GM18861 (cell line): ENCODE results near the gene ZNF426.
A peak's percentile ranks its signal among the peaks of the same experiment; 100 is the strongest.
"Not testable (repeated sequence)": the region's sequence is repeated elsewhere in the genome, so short reads cannot be mapped to it uniquely, and the experiment has no call there.

Source experiments
- ATAC-seq: cut with Tn5 transposase; IDR thresholded peaks from one replicate; pipeline ENCODE4 v1.9.1; 2021; ENCODE audit not compliant: unreplicated experiment

The ZNF426 gene

DNA sequence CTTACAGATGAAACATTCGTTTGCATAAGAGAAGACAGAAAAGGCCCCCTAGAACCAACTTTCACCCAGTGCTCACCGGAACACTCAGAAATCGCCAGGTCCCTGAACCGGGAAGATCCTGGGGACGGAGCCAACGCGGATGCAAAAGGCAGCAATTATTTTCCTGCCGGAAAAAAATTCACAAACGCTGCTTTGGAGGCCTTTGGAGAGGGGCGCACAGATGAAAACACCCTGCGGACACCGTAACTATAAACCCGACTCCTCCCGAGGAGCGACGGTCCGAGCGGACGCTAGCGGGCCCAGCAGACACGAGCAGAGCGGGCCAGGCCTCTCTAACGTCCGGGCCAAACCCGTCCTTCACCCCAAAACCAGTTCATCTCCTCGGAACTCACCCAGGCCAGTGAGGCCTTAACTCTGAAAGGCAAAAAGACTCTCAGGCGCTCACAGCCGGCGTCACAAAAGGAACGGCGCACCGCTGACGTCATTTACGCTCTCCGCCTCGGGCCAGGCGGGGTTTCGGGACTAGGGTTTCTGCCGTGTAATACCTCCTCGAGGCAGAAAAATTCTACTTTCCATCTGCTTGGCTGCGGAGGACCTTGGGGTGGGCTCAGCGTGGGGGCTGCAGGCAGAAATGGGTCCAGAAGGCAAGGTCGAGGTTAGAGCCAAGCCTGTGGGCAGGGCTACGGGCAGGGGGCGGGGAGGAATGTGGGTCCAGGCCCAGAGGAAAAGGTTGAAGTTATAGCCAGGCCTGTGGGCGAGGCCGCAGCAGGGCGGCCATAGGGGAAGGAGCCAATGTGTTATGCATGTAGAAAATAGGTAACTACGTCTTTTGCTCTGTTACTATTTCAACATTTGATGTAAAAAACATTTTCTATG lies at the start of gene ZNF426:
ZNF426 (minus strand) TSS at position 463 of the 876 bp plus-strand sequence. CDS start 2,413 bp downstream, outside the sequence.
- ATAC-seq = peak; percentile 64

DNA sequence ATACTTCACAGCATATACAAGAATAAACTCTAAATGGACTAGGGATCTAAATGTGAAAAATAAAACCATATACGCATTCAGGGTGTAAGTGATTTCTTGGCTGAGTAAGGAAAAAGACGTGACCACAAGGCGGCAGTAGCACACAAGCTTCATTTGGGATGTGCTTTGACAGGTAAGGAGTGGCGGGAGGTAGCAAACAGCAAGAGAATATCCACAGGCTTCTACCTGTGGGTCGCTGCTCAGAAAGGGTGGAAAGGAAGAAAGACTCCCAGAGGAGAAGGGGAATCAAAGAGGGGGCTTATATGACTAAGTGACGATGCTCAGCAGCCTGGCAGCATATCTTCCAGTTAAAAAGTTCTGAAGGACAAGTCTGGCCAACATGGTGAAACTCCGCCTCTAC lies 48.3 kb upstream of the ZNF426 start:
- ATAC-seq = no peak

DNA sequence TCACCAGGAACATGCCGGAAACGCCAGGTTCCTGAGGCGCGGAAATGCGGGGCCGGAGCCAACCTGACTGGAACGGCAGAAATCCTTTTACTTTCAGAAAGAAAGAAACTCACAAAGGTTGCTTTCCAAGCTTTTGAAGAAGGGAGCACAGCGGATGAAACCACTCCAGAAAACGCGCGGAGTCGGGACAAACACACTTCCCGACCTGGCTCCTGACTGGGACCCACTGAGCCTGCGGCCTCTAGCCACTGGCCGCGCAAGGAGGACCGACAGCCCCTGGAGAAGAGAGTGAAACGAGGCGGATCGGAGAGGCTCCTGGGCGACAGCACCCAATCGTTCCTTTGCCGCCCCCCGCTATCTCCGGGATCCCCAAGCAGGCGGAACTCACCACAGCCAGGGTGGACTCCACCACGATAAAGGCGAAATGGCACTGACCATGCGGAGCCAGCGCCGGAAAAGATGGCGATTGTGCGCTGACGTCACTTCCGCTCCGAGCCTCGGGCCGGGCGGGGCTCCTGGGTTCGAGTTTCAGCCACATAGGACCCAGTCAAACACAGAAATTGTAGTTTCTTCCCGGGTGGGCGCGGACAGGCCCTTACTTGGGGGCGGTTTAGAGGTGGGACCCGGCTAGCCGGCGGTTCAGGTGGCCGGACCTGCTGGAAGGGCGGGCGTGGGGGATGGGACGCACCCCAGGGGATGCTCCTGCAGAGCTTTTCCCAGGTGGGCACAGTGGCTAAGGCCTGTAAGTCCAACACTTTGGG lies 45.8 kb upstream of the ZNF426 start, which contains the start of gene ZNF121:
ZNF121 (minus strand) TSS at position 432 of the 761 bp plus-strand sequence. CDS start 16,407 bp downstream, outside the sequence.
- ATAC-seq = peak; percentile 68

DNA sequence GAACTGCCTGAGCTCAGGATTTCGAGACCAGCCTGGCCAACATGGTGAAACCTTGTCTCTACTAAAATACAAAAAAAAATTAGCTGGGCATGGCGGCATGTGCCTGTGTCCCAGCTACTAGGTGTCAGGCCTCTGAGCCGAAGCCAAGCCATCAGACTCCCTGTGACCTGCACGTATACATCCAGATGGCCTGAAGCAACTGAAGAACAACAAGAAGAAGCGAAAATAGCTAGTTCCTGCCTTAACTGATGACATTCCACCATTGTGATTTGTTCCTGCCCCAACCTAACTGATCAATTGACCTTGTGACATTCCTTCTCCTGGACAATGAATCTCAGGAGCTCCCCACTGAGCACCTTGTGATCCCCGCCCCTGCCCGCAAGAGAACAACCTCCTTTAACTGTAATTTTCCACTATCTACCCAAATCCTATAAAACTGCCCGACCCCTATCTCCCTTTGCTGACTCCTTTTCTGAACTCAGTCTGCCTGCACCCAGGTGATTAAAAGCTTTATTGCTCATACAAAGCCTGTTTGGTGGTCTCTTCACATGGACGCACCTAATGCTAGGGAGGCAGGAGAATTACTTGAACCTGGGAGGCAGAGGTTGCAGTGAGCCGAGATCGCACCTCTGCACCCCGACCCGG lies 43.8 kb upstream of the ZNF426 start:
- ATAC-seq = not testable (repeated sequence)

DNA sequence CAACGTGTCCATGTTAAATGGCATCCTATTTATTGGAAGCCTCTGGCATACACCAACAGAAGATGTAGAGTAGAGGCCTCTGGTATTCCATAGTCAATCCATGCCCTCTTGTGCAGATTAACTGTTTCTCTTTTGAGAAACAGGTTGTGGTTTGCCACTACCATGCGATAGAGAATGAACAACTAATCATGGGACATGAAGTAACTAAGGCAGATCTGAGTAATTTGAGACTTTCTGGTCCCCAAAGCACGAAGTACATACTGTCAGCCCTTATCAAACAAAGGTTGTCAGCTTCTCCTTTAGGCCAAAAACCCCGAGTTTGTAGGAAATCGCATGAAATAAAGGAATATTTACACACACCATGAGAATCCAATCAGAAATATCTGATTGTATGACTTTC lies 42.3 kb upstream of the ZNF426 start:
- ATAC-seq = no peak

DNA sequence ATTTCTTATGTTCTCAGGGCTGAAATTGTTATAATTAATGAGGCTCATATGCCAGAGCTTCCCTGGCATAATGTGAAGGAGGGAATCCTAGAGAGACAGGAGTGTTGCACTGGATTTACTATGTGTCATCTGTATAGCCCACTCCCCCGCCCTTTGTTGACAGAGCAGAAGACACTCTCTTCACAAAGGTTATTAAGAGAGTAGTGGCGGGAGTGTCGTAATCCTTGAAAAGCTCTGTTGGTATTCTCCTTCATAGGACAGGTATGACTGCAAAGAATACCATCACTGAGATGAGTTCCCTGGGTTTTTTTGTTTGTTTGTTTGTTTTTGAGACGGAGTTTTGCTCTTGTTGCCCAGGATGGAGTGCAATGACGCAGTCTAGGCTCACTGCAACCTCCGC lies 31.8 kb upstream of the ZNF426 start:
- no peak for ATAC-seq

DNA sequence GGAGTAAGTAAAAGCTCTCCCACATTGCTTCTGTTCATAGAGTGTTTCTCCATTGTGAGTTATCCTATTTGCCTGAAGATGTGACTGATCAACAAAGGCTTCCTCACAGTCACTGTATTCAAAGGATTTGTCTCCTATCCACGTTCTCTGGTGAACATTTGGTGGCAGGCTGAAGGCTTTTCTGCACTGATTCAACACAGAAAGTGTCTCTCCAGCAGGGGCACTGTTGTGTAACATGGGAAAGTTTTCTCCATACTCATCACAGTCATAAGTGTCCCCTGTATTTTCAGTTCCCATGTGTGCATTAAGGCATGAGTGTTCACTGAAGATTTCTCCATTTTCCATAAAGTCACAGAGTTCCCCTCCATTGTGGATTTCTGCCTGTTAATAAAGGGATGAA lies 28.3 kb upstream of the ZNF426 start:
- ATAC-seq = no peak

DNA sequence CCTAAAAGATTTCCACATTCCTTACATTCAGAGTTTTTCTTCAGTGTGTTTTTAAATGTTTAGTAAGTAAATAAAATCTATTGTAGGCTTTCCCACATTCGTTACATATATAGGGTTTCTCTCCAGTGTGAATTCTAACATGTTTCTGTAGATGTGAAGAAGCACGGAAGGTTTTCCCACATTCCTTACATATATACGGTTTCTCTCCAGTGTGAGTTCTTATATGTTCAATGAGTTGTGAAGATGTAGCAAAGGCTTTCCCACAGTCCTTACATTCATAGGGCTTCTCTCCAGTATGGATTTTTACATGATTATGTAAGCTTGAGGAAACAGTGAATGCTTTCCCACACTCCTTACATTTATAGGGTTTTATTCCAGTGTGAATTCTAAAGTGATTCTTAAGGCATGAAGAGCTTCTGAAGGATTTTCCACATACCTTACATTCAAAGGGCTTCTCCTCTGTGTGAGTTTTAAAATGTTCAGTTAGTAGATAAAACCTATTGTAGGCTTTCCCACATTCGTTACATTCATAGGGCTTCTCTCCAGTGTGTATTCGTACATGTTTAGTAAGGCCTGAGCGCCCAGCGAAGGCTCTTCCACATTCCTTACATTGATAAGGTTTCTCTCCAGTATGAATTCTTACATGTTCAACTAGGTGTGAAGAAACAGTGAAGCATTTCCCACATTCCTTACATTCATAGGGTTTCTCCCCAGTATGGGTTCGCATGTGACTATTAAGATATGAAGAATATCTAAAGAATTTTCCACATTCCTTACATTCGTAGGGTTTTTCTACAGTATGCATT lies 27.7 kb upstream of the ZNF426 start:
- ATAC-seq = no peak

DNA sequence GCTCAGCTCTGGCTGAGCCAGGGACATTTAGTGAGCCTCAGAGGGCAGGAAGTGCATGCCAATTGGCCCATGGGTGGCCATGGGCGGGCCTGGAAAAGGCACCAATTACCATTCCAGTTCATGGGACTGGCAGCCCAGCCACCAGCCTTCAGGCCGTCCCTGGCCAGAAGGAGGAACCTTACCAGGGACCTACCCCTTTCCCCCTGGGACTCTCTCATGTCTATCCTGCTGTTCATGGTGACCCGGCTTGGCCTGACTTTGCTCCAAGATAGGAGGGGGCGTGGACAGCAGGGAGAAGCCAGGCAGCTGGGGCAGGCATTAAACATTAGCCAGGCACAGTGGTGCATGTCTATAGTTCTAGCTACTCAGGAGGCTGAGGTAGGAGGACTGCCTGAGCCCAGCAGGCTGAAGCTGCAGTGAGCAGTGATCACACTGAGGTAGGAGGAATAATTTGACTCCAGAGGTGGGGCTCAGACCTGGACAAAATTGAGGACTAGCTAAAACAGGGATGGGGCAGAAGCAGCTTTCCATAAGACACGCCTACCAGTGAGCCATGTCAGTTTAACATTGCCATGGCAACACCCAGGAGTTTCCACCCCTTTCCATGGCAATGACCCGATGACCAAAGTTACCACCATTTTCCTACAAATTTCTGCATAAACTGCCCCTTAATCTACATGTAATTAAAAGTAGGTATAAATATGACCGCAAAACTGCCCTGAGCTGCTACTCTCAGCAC lies 14.3 kb upstream of the ZNF426 start:
- ATAC-seq = no peak

DNA sequence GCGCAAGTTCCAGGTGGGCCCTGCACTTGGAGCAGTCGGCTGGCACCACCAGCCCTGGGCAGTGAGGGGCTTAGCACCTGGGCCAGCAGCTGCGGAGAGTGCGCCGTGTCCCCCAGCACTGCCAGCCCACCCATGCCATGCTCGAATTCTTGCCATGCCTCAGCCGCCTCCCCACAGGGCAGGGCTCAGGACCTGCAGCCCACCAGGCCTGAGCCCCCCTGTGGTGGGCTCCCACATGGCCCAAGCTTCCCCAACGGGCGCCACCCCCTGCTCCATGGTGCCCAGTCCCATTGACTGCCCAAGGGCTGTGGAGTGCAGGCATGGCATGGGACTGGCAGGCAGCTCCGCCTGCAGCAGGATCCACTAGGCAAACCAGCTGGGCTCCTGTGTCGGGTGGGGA lies 9.4 kb upstream of the ZNF426 start:
- ATAC-seq = no peak

DNA sequence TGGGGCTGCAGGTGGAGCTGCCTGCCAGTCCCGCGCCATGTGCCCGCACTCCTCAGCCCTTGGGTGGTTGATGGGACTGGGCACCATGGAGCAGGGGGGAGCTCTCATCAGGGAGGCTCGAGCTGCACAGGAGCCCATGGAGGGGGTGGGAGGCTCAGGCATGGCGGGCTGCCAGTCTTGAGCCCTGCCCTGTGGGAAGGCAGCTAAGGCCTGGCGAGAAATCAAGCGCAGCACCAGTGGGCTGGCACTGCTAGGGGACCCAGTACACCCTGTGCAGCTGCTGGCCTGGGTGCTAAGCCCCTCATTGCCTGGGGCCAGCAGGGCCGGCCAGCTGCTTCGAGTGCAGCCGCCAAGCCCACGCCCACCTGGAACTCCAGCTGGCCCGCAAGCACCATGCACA lies 2.8 kb upstream of the ZNF426 start:
- ATAC-seq = not testable (repeated sequence)

DNA sequence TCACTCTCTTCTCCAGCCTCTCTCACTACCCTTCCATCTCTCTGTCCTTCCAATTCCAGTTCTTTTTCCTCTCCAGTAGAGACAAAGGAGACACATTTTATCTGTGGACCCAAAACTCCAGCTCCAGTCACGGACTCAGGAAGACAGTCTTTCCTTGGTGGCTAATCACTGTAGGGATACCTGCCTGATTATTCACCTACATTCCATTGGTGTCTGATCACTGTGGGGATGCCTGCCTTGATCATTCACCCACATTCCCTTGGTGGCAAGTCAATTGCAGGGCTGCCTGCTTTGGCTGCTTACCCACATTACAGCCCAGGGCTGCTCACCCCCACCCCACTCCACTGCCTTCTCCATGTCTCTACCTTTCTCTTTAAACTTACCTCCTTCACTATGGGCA lies 1.5 kb upstream of the ZNF426 start:
- not testable (repeated sequence) for ATAC-seq

DNA sequence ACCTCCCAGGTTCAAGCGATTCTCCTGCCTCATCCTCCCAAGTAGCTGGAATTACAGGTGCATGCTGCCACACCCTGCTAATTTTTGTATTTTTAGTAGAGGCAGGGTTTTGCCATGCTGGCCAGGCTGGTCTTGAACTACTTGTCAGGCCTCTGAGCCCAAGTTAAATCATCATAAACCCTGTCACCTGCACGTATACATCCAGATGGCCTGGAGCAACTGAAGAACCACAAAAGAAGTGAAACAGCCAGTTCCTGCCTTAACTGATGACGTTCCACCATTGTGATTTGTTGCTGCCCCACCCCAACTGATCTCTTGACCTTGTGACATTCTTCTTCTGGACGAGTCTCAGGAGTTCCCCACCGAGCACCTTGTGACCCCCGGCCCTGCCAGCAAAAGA lies 756 bp upstream of the ZNF426 start:
- ATAC-seq = not testable (repeated sequence)

DNA sequence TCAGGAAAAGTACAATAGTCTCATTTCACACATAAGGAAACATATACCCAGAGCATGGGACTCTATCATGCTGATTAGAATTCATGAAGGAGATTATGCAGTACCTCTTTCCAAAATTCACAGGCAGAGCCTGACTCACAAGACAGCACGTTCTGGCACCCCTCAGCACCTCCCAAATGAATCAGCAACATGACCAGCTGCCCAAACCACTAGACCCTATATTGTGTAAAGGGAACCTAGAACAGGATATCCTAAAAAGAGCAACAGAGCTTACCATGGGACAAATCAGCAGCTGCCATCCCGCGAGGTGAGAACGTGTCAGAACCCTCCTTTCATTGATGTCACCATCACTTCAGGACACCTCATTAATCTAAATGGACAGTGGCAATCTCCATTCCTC lies 2.5 kb downstream of the ZNF426 start:
- ATAC-seq = no peak

DNA sequence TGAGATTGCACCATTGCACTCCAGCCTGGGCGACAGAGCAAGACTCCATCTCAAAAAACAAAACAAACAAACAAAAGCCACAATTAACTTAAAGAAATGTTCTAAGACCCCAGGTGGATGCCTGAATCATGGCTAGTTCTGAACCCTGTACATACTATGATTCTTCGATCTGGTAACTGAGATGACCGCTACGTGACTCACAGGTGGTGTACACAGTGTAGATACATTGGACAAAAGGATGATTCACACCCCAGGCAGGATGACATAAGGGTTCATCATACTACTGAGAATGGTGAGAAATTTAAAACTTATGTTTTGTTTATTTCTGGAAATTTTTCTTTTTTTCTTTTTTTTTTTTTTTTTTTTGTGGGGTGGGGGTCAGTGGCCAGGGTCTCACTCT lies 6.5 kb downstream of the ZNF426 start:
- no peak for ATAC-seq

DNA sequence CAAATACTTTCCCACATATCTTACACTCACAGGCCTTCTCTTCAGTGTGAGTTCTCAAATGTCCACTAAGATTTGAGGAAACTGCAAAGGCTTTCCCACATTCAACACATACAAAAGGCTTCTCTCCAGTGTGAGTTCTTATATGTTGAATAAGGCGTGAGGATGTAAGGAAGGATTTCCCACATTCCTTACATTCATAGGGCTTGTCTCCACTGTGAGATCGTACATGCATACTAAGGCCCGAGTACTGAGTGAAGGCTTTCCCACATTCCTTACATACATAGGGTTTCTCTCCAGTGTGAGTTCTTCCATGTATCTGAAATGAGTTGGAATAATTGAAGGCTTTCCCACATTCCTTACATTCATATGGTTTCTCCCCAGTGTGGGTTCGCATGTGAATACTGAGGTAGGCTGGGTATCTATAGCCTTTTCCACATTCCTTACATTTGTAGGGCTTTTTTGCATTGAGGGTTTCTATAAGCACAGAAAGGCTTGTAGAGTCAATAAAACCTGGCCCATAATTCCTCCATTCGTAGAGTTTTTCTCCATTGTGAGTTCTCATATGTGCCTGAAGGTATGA lies 9.6 kb downstream of the ZNF426 start:
- no peak for ATAC-seq

DNA sequence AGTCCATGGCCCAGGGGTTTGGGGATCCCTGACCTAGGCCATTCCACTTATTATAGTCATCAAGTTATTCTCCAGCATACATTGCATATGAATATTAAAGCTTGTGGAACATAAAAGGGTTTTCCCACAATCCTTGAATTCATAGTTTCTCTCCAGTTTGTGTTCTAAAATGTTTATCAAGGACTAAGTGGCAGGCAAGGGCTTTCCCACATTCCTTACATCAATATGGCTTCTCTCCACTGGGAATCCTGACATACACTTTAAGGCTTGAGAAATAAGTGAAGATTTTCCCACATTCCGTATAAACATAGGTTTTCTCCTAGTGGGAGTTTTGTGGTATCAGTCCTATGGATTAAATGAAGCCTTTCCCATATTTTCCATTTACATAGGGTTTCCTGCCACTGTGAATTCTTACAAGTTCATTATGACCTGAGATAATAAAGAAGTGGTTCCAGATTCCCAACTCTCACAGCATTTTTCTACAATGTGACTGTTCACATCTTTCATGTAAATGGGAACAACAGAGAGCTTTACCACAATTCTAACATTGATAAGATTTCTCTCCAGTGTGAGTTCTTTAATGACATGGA lies 14.5 kb downstream of the ZNF426 start:
- ATAC-seq = no peak

DNA sequence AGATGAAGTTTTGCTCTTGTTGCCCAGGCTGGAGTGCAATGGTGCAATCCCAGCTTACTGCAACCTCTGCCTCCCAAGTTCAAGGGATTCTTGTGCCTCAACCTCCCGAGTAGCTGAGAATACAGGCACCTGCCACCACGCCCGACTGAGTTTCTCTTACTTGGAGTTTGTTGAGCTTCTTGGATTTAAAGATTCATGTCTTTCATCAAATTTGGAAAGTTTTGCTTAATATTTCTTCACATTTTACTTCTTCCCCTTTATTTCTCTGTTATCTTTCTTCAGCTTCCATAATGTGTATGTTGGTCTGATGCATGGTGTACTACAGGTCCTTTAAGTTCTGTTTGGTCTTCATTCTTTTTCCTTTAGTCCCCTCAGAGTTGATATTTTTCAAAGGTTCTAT lies 31.2 kb downstream of the ZNF426 start:
- no peak for ATAC-seq

DNA sequence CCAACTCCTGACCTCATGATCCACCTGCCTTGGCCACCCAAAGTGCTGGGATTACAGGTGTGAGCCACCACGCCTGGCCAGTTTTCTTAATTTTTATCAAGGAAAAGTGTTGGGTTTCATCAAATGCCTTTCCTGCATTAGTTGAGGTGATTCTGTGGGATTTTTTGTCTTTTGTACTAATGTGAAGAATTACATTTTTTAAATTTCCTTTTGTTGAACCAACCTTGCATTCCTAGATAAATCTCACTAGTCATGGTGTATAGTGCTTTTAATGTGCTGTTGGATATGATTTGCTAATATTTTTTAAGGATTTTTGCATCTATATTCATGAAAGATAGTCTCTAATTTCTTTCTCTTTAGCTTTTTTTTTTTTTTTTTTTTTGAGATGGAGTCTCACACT lies 37.6 kb downstream of the ZNF426 start:
- no peak for ATAC-seq
